Mesodermal cell (in vitro differentiated cells): Measurements from ENCODE around the gene C19orf73.

Source experiments
- H3K27ac ChIP-seq: 2 replicates; pipeline ENCODE4 v1.7.0; 2013; ENCODE audit warnings: mild to moderate bottlenecking, low read depth, low read length, moderate library complexity; ENCODE audit not compliant: severe bottlenecking
- H3K36me3 ChIP-seq: 2 replicates; pipeline ENCODE4 v1.7.1; 2013; ENCODE audit warnings: mild to moderate bottlenecking, low read length, moderate library complexity; ENCODE audit not compliant: control insufficient read depth, insufficient read depth
- H3K4me1 ChIP-seq: one replicate; pipeline ENCODE4 v1.7.1; 2013; ENCODE audit warnings: mild to moderate bottlenecking, low read length; ENCODE audit not compliant: insufficient read depth, control insufficient read depth, poor library complexity, severe bottlenecking
- H3K4me3 ChIP-seq: 2 replicates; pipeline ENCODE4 v1.7.0; 2013; ENCODE audit warnings: low read length, control low read depth, mild to moderate bottlenecking; ENCODE audit not compliant: insufficient read depth, poor library complexity, severe bottlenecking; ENCODE audit errors: extremely low read depth
- H3K9me3 ChIP-seq: 2 replicates; pipeline ENCODE4 v1.7.1; 2013; ENCODE audit warnings: mild to moderate bottlenecking, low read length, moderate library complexity; ENCODE audit not compliant: control insufficient read depth
- WGBS, 2 experiments: methylation state at CpG; one replicate each; pipeline ENCODE4 v1.1.5; 2013; ENCODE audit warnings: missing lambda C conversion rate in 2 of 2; ENCODE audit not compliant: insufficient coverage in 2 of 2; 5-methylcytosine and 5-hydroxymethylcytosine counted together

The C19orf73 gene

DNA sequence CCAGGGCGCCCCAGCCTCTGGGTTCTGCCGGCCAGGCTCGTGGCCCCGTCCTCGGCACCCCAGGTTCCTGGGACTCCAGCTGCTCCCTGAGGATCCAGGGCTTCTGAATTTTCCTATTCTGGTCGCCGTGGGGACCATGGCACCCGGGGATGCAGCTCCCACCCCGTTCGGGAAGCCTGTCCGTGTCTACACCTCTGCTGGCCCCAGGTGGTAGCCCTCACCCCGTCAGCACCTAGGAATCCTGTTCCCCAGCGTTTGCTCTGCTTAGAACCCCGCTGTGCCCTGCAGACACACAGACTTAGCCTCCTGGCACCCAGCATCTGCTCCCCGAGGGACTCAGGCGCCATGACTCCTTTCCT, 1.4 kb upstream of the C19orf73 start:
- 22 to 24% methylated on average over 16 of the region's 16 CpGs for WGBS, 2 experiments
- Histone ChIP-seq H3K36me3 (peaks cover 3% of the 10 kb centered on the region), H3K4me3 (no peak overlapping the region)

DNA sequence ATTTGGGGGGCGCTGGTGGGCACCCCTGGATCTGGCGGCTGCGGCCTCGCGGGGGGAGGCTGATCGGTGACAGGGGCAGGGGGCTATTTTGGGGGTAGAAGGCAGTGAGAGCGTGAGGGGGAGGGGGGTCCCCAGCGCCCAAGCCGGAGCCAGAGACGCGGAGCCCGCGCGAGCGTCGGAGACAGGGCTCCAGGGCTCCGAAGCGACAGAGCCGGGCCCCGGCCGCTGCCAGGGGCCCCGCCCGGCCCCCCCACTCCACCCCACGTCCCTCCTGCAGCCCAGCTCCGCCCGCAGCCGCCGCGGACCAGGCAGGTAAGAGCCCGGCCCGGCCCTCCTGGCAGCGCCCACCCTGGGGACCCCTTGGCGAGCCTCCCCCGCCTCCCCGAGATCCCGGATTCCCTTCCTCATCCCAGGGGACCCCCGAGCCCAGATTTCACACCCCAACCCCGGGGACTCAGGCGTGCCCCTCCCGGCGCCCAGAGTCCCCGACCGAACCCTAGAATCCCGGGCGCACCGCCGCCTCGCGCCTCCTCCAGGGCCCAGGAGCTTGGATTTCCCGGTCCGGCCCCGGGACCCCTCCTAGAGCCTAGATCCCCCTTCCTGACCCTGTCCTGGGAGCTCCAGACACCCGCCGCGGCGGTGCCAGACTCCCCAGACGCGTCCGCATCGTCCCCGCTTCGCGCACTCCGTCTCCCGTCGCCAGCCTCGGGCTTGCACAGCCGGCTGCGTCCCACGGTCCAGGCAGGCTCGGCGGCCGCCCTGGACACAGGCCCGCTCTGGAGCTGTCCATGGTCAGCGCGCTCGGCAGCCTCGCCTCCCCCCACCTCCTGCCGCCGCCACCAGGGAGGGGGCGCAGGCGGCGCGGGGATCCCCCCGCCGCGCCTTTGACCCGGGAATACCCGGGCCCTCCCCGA, 725 bp upstream of the C19orf73 start, which contains the start of gene PPFIA3:
TSS of gene PPFIA3 (plus strand) at position 134 of the 914 bp plus-strand sequence. CDS start 8,330 bp downstream, outside the sequence.
- Histone ChIP-seq H3K4me1 (peaks cover 6% of the 10 kb centered on the region), H3K27ac (peak within 1 kb of the TSS; percentile 96)

More for the DNA sequence above, 1.4 kb upstream of the C19orf73 start:
- H3K27ac ChIP-seq: no peak overlapping the region
- H3K4me1 ChIP-seq: peaks cover 6% of the 10 kb centered on the region
- H3K9me3 ChIP-seq: no peaks in the 10 kb centered on the region

DNA sequence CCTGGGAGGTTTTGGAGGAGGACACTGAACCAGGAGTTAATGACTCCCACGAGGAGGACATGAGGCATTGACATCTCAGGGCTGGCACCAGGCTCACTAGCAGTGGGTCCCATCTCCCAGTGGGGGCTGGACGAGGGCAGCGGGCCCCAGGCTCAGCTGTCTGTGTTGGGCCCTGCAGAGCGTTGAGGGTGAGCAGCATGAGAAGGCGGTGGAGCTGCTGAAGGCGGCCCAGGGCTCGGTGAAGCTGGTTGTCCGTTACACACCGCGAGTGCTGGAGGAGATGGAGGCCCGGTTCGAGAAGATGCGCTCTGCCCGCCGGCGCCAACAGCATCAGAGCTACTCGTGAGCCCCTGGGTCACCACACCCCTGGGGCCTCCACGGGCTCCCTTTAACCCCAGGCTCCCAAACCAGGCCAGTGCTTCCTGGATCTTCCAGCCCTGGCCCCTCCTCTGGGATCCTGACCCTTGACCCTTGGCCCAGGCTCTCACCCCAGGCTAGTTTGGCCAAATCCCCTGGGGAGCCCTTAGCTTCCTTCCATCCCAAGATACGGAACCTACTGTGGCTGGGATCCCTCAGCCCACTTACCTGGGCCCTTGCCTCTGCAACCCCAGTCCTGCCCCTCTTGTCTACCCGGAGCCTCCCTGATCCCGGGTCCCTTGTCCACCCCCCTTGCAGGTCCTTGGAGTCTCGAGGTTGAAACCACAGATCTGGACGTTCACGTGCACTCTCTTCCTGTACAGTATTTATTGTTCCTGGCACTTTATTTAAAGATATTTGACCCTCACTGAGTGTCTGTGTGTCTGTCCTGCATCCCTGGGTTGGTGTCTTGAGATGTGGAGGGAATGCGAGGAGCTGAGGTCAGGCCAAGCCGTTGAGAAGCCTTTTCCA, 1.0 kb downstream of the C19orf73 start:
- Histone ChIP-seq H3K9me3 (no peaks in the 10 kb centered on the region), H3K36me3 (peaks cover 3% of the 10 kb centered on the region), H3K27ac (peak overlapping the region; percentile 96), H3K4me3 (peak overlapping the region; percentile 59), H3K4me1 (peaks cover 11% of the 10 kb centered on the region)
- WGBS, 2 experiments: 90% methylated on average over 20 to 22 of the region's 26 CpGs

More for the DNA sequence above, 725 bp upstream of the C19orf73 start, which contains the start of gene PPFIA3:
- 1% methylated on average over 41 to 73 of the region's 90 CpGs for WGBS, 2 experiments
- H3K9me3 ChIP-seq: no peaks in the 10 kb centered on the region
- peaks cover 3% of the 10 kb centered on the region for H3K36me3 ChIP-seq
- H3K4me3 ChIP-seq: peak within 1 kb of the TSS; percentile 59

DNA sequence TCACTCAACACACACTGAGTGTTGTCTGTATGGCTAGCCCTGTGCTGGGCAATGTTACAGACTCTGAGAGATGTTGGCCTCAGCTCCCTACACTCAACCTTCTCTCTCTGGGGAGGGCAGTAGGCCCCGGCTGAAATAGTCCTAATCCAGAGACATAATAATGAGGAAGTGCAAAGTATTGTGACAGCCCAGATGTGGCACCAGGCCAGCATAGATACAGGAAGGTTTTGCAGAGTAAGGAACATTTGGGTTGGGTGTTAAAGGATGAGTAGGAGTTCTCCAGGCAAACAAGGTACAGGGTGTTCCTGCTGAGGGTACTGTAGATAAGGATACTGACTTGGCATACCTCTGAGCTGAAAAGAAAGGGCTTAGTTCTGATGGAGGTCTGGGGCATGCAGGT, 2.4 kb downstream of the C19orf73 start:
- no peak overlapping the region for H3K27ac ChIP-seq
- H3K36me3 ChIP-seq: peaks cover 3% of the 10 kb centered on the region

DNA sequence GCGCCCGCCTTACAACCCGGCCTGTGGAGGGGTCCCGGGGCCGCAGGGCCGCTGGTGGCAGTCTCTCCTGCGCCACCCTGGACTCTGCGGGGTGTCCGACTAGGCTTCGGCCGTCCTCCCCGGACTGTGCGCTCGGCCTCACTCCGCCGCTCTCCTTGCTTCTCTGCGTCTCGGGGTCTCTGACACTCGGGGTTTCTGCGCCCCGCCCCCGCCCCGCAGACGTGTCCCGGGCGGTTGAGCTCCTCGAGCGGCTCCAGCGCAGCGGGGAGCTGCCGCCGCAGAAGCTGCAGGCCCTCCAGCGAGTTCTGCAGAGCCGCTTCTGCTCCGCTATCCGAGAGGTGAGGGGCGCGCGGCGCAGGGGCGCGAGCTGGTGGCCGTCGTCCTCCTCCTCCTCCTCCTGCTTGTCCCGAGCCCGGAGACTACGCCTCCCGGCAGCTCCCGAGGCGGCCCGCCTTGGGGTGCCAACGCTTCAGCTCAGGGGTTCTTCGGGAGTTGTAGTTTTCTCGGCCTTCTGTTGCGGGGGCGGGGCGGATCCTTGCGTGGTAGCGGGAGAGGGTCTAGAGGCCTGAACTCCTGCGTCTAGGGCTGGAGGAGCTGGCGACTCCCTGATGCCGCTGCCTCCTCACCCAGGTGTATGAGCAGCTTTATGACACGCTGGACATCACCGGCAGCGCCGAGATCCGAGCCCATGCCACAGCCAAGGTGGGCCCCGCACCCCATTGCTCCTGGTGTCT, 4.1 kb downstream of the C19orf73 start:
- Histone ChIP-seq H3K27ac (peak overlapping the region; percentile 62), H3K36me3 (peaks cover 5% of the 10 kb centered on the region), H3K4me1 (peaks cover 11% of the 10 kb centered on the region), H3K9me3 (no peaks in the 10 kb centered on the region), H3K4me3 (peak overlapping the region; percentile 69)
- WGBS, 2 experiments: 6 to 8% methylated on average over 61 to 62 of the region's 68 CpGs

More for the DNA sequence above, 2.4 kb downstream of the C19orf73 start:
- 80% methylated on average over 1 of the region's 1 CpG; no CpG with 5 or more reads in 1 of the 2 experiments for WGBS, 2 experiments
- no peak overlapping the region for H3K4me3 ChIP-seq
- no peaks in the 10 kb centered on the region for H3K9me3 ChIP-seq
- H3K4me1 ChIP-seq: peaks cover 11% of the 10 kb centered on the region

DNA sequence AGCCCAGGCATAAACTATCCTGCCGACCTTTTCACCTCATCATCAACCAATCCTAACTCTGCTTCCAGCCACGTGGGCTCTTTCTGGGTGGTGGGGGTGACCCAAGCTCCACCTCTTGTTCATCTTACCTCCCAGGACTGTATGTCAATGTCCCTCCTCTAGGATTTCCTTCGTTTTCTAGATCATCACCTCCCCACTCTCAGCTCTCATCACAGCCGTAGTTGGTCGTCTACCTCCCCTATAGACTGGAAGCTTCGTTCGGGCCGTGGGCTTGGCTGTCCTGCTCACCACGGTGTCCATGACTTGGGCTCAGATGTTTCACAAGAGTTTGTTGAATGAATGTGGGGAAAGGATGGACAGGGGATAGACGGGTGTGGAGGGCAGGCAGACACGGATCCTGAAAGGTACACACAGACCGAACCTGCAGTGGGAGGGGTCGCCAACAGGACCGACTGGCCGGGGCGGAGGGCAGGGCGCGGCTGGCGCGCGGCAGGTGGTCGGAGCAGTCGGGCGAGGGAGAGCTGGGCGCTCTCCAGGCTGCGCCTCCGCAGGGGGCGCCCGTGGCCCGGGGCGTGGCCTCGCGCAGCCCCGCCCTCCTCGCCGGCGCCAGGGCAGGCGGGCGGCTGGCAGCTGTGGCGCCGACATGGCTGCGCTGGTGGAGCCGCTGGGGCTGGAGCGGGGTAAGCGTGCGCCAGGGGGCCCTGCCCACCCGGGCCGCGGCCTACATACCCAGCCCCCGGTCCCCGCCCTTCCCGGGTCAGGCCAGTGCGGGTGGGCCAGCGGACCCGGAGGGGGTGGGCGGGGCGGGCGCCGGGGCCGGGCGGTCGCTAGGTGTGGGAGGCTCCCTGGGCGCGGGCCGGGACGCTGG, 4.9 kb downstream of the C19orf73 start, which contains the start of gene LIN7B:
TSS of gene LIN7B (plus strand) at position 609 of the 868 bp plus-strand sequence. CDS start at position 644, 35 bp downstream.
- Histone ChIP-seq H3K27ac (peak within 1 kb of the TSS; percentile 62), H3K4me1 (peaks cover 16% of the 10 kb centered on the region), H3K36me3 (peaks cover 13% of the 10 kb centered on the region), H3K4me3 (peak within 1 kb of the TSS; percentile 69), H3K9me3 (no peaks in the 10 kb centered on the region)
- 2 to 4% methylated on average over 35 to 57 of the region's 66 CpGs for WGBS, 2 experiments

DNA sequence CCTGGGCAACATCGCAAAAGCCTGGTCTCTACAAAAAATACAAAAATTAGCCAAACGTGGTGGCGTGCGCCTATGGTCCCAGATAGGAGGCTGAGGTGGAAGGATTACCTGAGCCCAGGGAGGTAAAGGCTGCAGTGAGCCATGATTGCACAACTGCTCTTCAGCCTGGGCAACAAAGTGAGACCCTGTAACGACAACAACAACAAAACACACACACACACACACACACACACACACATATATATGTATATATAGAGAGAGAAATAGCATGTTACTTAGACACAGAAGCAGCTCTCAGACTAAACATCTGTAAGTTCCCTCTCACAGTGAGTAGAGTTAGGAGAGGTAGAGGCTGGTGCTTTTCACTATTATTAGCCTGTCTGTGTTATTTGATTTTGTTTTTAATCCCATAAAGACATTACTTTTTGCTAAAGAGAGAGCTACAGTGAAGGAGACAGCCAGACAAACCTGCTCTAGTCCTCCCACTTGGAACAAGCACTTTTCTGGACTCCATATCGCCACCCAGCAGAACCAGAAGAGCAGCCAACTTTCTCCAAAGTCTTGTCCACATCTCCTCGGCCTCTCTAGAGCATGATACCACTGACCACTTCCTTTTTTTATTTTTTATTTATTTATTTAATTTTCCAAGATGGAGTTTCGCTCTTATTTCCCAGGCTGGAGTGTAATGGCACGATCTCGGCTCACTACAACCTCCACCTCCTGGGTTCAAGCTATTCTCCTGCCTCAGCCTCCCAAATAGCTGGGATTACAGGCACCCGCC, 7.5 kb downstream of the C19orf73 start:
- WGBS, 2 experiments: 94 to 96% methylated on average over 7 to 9 of the region's 11 CpGs
- no peak overlapping the region for H3K4me3 ChIP-seq

DNA sequence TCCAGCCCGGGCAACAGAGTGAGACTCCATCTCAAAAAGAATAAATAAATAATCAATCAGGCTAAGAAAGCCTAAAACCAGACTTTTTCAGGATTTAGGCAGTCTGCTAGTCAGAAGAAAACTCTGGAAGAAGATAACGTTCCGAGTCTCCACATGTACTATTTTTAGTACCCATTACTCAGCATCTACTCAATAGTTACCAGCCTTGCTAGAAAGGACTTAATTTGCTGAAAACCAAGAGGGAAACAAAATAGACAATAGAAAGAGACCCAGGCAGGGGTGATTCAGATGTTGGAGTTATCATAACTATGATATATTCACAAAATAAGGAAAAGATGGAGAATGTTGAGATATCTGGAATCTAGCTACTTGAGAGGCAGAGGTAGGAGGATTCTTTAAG, 8.4 kb downstream of the C19orf73 start:
- Histone ChIP-seq H3K4me1 (peaks cover 30% of the 10 kb centered on the region), H3K9me3 (no peaks in the 10 kb centered on the region), H3K36me3 (peaks cover 44% of the 10 kb centered on the region), H3K4me3 (no peak overlapping the region), H3K27ac (peak overlapping the region; percentile 1)
- 76% methylated on average over 2 of the region's 3 CpGs; no CpG with 5 or more reads in 1 of the 2 experiments for WGBS, 2 experiments

More for the DNA sequence above, 7.5 kb downstream of the C19orf73 start:
- peaks cover 30% of the 10 kb centered on the region for H3K4me1 ChIP-seq
- no peaks in the 10 kb centered on the region for H3K9me3 ChIP-seq
- peak overlapping the region; percentile 1 for H3K27ac ChIP-seq
- H3K36me3 ChIP-seq: peaks cover 39% of the 10 kb centered on the region
